Coronary artery (tissue), 2 donors: ENCODE results near the gene BABAM2.

Source experiments
- DNase-seq: peaks from one replicate; pipeline ENCODE4 v3.0.0-alpha.2; 2017; ENCODE audit warnings: low spot score
- H3K27ac ChIP-seq, 2 donors: fragments of 200-600 bp; sonication (generic); one replicate each; pipeline ENCODE4 v1.5.1; 2016 to 2019
- H3K4me3 ChIP-seq: fragments of 200-600 bp; sonication (generic); 2 replicates; pipeline ENCODE4 v1.5.1; 2016; ENCODE audit warnings: mild to moderate bottlenecking, moderate library complexity
- CTCF ChIP-seq: fragments of 200-600 bp; sonication (generic); IDR thresholded peaks from one replicate; pipeline ENCODE4 v1.5.1; 2019; ENCODE audit warnings: antibody characterized with exemption

Gene BABAM2

GRCh38 chr2:27897717-27898116, 7.2 kb downstream of the BABAM2 start:
- H3K4me3 ChIP-seq, result no peak overlapping the region
- TF ChIP-seq CTCF, result no peak
- H3K27ac ChIP-seq, result no peak overlapping the region
- DNase-seq, result no peak

DNA sequence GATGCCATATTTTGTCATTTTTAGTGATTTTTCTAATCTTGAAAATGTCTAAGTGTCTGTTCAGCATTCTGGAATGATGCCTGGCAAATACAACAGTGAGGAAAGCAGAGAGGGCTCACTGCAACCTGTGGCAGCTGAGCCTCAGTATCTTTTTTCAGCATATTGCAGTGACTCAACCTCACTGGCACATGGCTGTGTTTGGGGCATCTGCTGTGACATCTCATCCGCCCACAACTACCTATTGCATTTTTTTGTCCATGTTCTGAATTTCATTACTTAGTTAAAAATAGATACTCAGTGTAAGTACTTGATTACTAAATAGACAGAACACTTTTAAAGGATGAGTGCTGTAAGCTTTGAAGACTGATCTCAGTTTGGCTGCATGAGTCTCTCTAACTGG, 10.7 kb downstream of the BABAM2 start:
- H3K27ac ChIP-seq, result no peak overlapping the region
- no peak overlapping the region for H3K4me3 ChIP-seq
- DNase-seq, result no peak
- no peak for TF ChIP-seq CTCF

DNA sequence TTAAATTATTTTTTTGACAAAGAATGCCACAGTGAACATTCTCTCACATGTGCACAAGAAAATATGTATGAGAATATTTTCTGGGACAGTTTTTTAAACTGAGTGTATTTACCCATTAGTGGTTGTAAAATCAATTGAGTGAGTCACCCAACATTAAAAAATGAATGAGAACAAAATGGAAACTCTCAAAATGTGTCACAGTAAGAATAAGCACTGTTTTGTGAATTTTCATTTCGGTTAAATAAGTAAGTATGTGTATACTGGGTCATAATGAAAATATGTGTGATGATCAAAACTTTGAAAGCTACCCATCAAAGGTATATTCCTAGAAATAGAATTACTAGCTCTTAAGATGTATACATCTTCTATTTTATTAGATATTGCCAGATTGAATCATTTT, 11.6 kb downstream of the BABAM2 start:
- DNase-seq, result no peak
- TF ChIP-seq CTCF, result no peak
- no peak overlapping the region for H3K27ac ChIP-seq
- no peak overlapping the region for H3K4me3 ChIP-seq

DNA sequence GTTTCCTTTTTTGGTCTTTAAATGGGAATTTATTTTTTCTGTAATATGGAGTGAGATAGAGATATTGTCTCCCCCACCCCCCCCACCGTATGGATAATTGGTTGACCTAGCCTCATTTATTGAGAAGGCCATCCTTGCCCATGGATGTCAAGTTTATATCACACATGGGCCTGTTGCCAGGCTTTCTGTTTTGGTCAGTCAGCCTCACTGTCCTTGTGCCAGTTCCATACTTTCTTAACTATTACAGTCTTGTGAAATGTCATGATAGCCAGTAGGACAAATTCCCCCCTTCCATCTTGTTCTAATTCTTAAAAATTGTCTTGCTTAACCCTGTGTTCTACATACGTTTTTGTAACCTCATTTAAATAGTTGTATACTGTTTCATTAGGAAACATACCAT, 12.5 kb downstream of the BABAM2 start:
- H3K27ac ChIP-seq, result no peak overlapping the region
- no peak overlapping the region for H3K4me3 ChIP-seq
- no peak for DNase-seq
- TF ChIP-seq CTCF, result no peak

DNA sequence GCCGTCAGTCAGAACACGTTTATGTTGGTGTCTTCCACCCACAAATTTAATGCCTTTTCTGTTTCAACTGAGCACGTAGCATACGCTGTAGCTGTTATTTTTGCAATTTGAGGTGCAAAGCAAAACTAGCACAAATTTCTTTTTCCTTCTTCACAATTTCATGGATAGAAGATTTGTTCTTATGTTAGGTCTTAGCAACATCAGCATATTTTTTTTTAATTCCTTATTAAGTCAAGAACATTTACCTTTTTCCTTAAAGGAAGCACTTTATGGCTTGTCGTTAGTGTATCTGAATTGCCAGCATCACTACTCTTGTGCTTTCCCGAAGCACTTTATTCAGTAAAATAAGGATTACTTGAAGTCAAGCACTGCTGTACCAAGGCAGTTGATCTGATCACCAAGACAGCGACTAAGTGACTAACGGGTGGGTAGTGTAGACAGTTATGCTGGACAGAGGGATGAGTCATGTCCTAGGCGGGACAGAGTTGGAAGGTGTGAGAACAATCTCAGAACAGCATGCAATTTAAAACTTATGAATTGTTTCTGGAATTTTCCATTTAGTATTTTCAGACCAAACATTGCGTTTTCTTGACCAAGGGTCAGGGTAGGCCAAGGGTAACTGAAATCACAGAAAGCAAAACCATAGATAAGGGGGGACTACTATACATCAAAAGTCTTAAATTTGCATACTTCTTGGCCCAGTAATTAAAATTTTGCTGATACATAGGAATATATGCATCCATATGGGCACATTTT, 13.3 kb downstream of the BABAM2 start:
- H3K27ac ChIP-seq, result no peak overlapping the region

DNA sequence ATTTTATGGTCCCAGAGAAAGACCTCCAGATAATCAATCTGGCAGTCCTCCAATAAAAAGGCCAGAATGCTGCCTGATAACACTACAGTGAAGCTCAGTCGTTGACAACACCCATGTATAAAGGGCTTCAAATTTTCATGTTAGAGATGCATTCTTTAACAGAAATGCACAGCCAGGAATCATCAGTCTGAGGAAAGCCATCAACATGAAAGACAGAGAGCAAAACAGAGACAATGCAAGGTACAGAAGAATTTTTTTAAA, 13.8 kb downstream of the BABAM2 start:
- no peak overlapping the region for H3K27ac ChIP-seq
- DNase-seq, result no peak

More for the DNA sequence above, 13.3 kb downstream of the BABAM2 start:
- no peak for DNase-seq
- TF ChIP-seq CTCF, result no peak
- H3K4me3 ChIP-seq, result no peak overlapping the region

More for the DNA sequence above, 13.8 kb downstream of the BABAM2 start:
- TF ChIP-seq CTCF, result no peak
- no peak overlapping the region for H3K4me3 ChIP-seq
